Measurements from ENCODE around the gene UTF1.

UTF1 gene

GRCh38 chr10:133196936-133197758, 32.9 kb upstream of the UTF1 start:
- no peak for DNase-seq (ENCODE audit: low spot score)

DNA sequence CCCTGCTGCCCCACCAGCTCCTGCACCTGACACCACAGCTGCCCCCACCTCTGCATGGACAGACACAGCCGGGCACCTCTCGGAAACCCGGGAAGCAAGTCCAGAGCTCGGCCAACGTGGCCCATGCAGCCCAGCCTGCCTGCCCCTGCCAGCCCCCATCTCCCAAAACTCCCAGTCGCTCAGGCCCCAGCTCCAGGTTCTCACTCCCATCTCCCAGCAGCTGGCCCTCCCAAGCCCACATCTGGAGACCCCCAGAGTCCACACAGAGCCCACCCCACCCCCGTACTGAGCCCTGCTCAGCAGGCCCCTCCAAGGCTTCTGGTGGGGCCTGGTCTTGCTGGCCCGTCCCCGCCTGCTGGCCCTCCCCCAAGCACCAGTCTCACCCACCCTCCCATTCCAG, 32.2 kb upstream of the UTF1 start:
- DNase-seq (ENCODE audit: low spot score): no peak

GRCh38 chr10:133198206-133198605, 31.8 kb upstream of the UTF1 start:
- no peak for DNase-seq (ENCODE audit: low spot score)

DNA sequence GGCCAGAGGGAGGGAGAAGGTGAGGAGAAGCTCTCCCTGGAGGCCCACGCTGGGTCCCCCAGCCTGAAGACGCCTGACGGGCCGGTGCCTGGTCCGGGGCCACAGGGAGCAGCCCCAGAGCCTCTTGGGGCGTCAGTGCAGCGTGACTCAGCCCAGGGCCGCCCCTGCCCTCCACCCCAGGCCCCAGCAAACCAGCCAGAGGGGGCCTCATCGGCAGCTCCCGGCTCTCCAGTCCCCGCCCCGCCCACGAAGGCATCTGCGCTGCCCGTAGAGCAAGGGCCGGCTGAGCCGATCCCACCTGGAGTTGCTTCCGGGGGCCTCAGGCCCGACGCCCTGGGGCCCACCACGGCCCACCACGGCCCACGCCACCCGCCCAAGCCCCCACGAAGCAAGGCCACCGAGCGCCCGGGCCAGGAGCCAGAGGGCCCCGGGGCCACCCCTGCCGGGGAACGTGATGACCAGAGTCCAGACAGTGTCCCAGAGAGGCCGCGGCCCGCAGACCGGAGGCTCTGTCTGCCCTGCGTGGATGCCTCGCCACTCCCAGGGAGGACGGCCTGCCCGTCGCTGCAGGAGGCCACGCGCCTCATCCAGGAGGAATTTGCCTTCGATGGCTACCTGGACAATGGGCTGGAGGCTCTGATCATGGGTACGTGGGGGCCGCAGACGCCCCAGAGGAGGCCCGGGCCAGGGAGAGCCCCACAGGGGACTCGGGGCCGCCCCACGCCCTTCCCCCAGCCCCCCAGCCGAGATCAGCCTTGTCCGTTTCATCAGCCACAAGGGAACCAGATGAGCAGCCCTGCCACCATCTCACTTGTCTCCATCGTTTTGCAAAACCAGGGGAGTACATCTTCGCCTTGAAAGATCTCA, 31.2 kb upstream of the UTF1 start:
- DNase-seq (ENCODE audit: low spot score): no peak

DNA sequence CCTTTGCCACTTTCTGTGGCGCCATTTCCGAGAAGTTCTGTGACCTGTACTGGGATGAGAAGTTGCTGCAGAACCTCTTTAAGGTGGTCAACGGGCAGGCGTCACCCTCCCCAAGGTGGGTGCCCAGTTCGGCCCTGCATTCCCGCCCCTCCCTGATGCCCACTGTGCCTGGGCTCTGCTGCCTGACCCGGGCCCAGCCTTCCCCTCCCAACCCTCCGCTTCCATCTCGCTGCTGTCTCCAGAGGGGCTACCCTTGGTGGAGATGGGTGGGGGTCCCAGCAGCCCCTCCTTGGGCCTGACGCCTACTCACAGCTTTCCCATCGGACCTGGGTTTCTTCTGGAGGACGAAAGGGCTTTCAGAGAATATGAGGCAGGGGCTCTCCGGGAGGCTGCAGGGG, 30.5 kb upstream of the UTF1 start:
- no peak for DNase-seq (ENCODE audit: low spot score)

GRCh38 chr10:133199992-133200611, 29.9 kb upstream of the UTF1 start:
- no peak for DNase-seq (ENCODE audit: low spot score)

GRCh38 chr10:133200621-133201031, 29.4 kb upstream of the UTF1 start:
- DNase-seq (ENCODE audit: low spot score): no peak

DNA sequence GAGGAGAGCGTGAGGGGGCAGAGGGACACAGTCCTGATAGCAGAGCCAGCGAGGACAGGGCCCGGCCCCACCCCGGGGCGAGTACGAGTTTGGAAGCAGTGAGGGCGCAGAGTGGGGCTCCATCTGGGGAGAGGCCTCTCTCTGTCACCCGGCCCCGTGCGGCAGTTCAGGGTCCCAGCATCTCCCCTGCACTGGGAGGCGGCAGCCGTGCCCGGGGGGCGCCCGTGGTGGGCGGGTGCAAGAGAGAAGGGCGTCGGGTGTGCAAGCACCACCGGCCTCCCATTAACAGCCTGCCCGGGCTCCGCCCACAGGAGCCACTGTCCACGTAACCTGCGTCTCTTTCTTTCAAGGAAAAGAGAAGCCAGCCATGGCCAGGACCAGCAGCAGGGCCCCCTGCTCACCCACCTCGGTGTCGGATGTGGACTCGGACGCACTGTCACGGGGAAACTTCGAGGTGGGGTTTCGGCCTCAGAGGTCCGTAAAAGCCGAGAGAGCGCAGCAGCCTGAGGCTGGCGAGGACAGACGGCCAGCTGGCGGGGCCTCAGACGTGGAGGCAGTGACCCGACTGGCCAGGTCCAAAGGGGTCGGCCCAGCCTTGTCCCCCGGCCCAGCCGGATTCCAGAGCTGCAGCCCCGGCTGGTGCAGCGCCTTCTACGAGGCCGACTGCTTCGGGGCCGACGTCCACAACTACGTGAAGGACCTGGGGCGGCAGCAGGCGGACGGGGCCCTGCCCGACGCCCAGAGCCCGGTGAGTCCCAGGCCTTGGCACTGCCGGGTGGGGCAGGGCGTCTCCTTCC, 28.7 kb upstream of the UTF1 start:
- no peak for DNase-seq (ENCODE audit: low spot score)

- no peak for DNase-seq (ENCODE audit: low spot score)
These were observed 27.9 kb upstream of the UTF1 start for GRCh38 chr10:133201948-133202725.

DNA sequence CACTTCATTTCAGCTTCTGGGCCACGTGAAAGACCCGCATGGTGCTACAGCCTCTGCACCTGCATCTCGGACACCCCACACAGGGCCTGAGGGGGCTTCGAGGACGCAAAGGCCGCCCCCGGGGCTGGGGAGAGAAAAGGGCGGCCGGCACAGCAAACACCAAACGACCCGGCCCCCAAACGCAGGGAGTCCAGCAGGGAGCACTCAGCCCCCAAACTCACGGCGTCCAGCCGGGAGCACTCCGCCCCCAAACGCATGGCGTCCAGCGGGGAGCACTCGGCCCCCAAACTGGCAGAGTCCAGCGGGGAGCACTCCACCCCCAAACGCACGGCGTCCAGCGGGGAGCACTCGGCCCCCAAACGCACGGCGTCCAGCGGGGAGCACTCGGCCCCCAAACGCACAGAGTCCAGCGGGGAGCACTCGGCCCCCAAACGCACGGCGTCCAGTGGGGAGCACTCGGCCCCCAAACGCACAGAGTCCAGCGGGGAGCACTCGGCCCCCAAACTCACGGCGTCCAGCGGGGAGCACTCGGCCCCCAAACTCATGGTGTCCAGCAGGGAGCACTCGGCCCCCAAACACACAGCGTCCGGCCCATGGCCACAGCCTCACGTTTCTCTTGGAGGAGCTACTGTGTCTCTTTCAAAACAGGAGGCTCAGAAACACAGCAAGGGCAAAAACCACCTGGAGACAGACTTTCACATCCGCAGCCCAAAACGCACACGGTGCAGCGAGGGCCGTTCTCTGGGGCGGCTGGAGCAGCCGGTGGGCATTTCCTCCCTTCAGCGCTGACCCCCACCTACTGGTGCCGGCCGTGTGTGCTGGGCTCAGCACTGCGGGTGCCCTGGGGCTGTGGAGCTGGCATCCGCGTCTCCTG, 27.0 kb upstream of the UTF1 start:
- no peak for DNase-seq (ENCODE audit: low spot score)

GRCh38 chr10:133203652-133204195, 26.3 kb upstream of the UTF1 start:
- DNase-seq (ENCODE audit: low spot score): no peak

DNA sequence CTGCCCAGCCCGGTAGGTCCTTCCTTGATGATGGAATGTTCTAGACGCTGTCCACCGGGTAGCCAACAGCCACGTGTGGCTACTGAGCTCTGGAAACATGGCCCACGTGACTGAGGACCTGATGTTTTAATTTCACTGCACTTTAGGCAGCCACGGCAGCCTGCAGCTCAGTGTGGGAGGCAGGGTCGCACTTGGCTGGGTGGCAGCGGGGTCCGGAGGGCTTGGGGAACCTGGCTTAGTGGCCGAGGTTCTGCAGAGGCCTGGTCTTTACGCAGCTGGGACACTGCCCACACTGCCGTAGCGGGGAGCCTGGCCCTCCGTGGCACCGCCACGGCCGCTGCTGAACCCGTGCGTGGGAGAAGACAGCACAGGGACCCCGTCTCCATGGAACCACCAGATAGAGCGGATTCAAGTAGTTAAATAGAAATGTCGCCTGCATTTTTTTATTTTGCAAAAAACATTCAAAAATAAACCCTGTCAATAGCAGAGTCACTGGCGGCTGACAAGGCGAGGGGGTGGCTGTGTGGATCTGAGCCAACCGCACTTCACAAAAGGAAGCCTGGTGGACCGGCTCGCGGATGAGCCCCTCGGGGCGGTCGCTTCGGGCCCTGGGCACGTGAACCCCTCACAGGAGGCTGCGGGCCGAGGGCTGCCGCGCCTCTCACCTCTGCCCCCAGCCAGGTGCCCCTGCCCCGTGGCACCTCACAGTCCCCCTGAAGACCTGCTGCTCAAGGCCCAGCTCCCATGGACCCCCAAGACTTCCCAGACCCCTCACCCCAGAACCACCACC, 25.6 kb upstream of the UTF1 start:
- DNase-seq (ENCODE audit: low spot score): peak; percentile 35

GRCh38 chr10:133205146-133205545, 24.9 kb upstream of the UTF1 start:
- no peak for DNase-seq (ENCODE audit: low spot score)

DNA sequence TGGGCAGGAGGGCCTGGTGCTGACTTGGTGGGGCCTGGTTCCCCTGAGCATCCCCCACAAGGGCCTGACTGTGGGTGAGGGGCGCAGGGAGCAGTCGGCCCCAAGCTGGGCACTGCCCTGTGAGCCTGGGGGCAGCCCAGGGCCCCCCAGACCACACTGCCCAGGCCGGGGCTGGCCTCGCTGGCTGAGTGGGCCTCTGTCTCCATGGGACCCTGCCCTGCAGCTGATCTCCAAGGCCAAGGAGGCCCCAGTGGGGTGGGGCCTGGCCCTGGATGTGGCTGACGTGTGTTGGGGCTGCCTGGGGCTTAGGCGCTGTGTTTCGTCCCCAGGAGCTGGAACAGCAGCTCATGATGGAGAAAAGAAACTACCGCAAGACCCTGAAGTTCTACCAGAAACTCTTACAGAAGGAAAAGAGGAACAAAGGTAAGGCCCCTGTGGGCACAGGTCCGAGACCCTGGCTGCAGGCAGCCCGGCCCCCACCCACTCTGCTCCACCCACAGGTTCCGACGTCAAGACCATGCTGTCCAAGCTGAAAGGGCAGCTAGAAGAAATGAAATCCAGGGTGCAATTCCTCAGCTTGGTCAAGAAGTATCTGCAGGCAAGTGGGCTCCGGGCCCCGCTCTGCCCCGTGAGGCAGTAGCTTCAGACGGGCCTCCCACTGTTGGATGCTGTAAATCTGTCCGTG, 23.5 kb upstream of the UTF1 start:
- DNase-seq (ENCODE audit: low spot score): no peak

DNA sequence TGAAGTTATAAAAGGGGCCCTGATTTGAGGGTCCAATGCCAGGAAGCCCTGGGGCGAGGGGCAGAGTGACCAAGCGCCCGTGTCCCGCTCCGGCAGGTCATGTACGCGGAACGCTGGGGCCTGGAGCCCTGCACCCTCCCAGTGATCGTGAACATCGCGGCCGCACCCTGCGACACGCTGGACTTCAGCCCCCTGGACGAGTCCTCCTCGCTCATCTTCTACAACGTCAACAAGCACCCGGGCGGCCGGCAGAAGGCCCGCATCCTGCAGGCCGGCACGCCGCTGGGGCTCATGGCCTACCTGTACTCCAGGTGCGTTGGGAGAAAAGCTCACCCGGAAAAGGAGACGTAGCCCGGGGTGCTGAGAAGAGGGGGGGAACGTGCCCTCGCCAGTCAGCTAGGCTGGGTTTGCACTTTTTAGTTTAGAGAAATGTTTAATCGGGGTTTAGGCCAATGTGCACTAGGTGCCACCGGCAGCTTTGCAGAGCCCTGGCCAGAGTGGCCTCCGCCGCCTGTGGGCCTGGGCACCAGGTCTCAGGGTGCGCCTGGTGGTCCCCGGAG, 22.9 kb upstream of the UTF1 start:
- no peak for DNase-seq (ENCODE audit: low spot score)

DNA sequence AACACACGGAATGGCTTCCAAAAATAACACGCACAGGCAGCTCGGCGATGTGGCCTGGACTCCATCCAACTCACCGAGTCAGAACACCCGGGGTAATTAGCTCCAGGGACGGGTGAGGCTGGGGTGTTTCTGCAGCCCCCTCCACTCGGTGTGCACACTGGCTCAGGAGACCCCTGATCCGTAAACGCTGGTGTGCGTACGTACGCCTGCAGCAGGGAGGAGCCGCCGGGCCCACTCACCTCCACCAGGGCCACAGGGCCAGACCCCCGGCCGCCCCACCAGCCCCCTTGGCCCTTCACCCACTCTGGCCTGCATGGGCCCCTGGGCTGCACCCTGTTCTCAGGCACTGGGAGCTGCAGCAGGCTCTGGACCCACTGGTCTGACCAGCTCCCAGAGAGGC, 22.4 kb upstream of the UTF1 start:
- DNase-seq (ENCODE audit: low spot score): no peak

- no peak for DNase-seq (ENCODE audit: low spot score)
These were observed 21.6 kb upstream of the UTF1 start for GRCh38 chr10:133208466-133208865.

- DNase-seq (ENCODE audit: low spot score): no peak
These were observed 20.9 kb upstream of the UTF1 start for GRCh38 chr10:133209117-133209516.
